Measurements from ENCODE around the gene KDM3A. TPM values are rescaled to one million over a fixed set of nuclear protein-coding genes. Genes with fewer than 3 reads are reported as not detected.
A peak's percentile ranks its signal among the peaks of the same experiment; 100 is the strongest.

The KDM3A gene
- 10 to 100 TPM; 55.5 to 57.3 TPM for total RNA-seq

GRCh38 chr2:86440631-86441391 lies at the start of gene KDM3A:
Gene KDM3A (plus strand): TSS chr2:86441371. CDS start chr2:86442048, 677 bp downstream.
- Mint-ChIP-seq H3K4me1 (peaks cover 38% of the 10 kb centered on the region), H3K9me3 (peaks cover 16% of the 10 kb centered on the region), H3K27ac (peak within 1 kb of the TSS; percentile 100), H3K4me3 (peak within 1 kb of the TSS; percentile 94), H3K36me3 (peaks cover 46% of the 10 kb centered on the region), H3K27me3 (peaks cover 3% of the 10 kb centered on the region)
- DNase-seq, result peak; percentile 99

- Mint-ChIP-seq H3K9me3 (peaks cover 5% of the 10 kb centered on the region), H3K36me3 (peaks cover 4% of the 10 kb centered on the region), H3K27me3 (no peaks in the 10 kb centered on the region), H3K4me1 (peaks cover 11% of the 10 kb centered on the region), H3K27ac (peak overlapping the region; percentile 52), H3K4me3 (no peak overlapping the region)
- DNase-seq, result no peak
These were observed 48.2 kb upstream of the KDM3A start for GRCh38 chr2:86392873-86393518.

- H3K9me3 Mint-ChIP-seq, result peaks cover 5% of the 10 kb centered on the region
These were observed 47.4 kb upstream of the KDM3A start for GRCh38 chr2:86393521-86394491.

GRCh38 chr2:86396291-86396785 lies 44.8 kb upstream of the KDM3A start:
- Mint-ChIP-seq H3K36me3 (peaks cover 4% of the 10 kb centered on the region), H3K27ac (no peak overlapping the region), H3K4me1 (peaks cover 11% of the 10 kb centered on the region), H3K27me3 (peaks cover 4% of the 10 kb centered on the region), H3K9me3 (peaks cover 2% of the 10 kb centered on the region), H3K4me3 (no peak overlapping the region)
- DNase-seq, result no peak

More at GRCh38 chr2:86393521-86394491, 47.4 kb upstream of the KDM3A start:
- peaks cover 4% of the 10 kb centered on the region for H3K36me3 Mint-ChIP-seq
- peak overlapping the region; percentile 52 for H3K27ac Mint-ChIP-seq
- H3K27me3 Mint-ChIP-seq, result peaks cover 2% of the 10 kb centered on the region
- no peak for DNase-seq
- peaks cover 11% of the 10 kb centered on the region for H3K4me1 Mint-ChIP-seq
- peak overlapping the region; percentile 2 for H3K4me3 Mint-ChIP-seq

GRCh38 chr2:86397986-86398385 lies 43.2 kb upstream of the KDM3A start:
- no peaks in the 10 kb centered on the region for H3K9me3 Mint-ChIP-seq
- peaks cover 11% of the 10 kb centered on the region for H3K4me1 Mint-ChIP-seq
- no peak for DNase-seq
- H3K27ac Mint-ChIP-seq, result no peak overlapping the region
- no peaks in the 10 kb centered on the region for H3K36me3 Mint-ChIP-seq
- H3K27me3 Mint-ChIP-seq, result peaks cover 4% of the 10 kb centered on the region
- H3K4me3 Mint-ChIP-seq, result no peak overlapping the region

- H3K9me3 Mint-ChIP-seq, result no peaks in the 10 kb centered on the region
- no peak for DNase-seq
- peaks cover 4% of the 10 kb centered on the region for H3K27me3 Mint-ChIP-seq
- no peak overlapping the region for H3K27ac Mint-ChIP-seq
- H3K4me3 Mint-ChIP-seq, result no peak overlapping the region
- H3K36me3 Mint-ChIP-seq, result no peaks in the 10 kb centered on the region
- H3K4me1 Mint-ChIP-seq, result peaks cover 5% of the 10 kb centered on the region
These were observed 42.4 kb upstream of the KDM3A start for GRCh38 chr2:86398500-86399474.

- DNase-seq, result no peak
- Mint-ChIP-seq H3K4me3 (no peak overlapping the region), H3K36me3 (no peaks in the 10 kb centered on the region), H3K9me3 (no peaks in the 10 kb centered on the region), H3K27ac (no peak overlapping the region), H3K27me3 (peaks cover 4% of the 10 kb centered on the region), H3K4me1 (no peaks in the 10 kb centered on the region)
These were observed 40.9 kb upstream of the KDM3A start for GRCh38 chr2:86400321-86400720.

GRCh38 chr2:86410581-86410980 lies 30.6 kb upstream of the KDM3A start:
- Mint-ChIP-seq H3K36me3 (no peaks in the 10 kb centered on the region), H3K4me1 (peaks cover 2% of the 10 kb centered on the region), H3K9me3 (peaks cover 4% of the 10 kb centered on the region), H3K4me3 (no peak overlapping the region), H3K27me3 (peaks cover 23% of the 10 kb centered on the region), H3K27ac (no peak overlapping the region)
- no peak for DNase-seq

- H3K4me3 Mint-ChIP-seq, result no peak overlapping the region
- no peak for DNase-seq
- H3K9me3 Mint-ChIP-seq, result peaks cover 4% of the 10 kb centered on the region
- peaks cover 2% of the 10 kb centered on the region for H3K4me1 Mint-ChIP-seq
- no peak overlapping the region for H3K27ac Mint-ChIP-seq
- H3K36me3 Mint-ChIP-seq, result no peaks in the 10 kb centered on the region
- H3K27me3 Mint-ChIP-seq, result peaks cover 23% of the 10 kb centered on the region
These were observed 29.8 kb upstream of the KDM3A start for GRCh38 chr2:86411396-86411795.

GRCh38 chr2:86412007-86412406 lies 29.2 kb upstream of the KDM3A start:
- no peak overlapping the region for H3K4me3 Mint-ChIP-seq
- H3K9me3 Mint-ChIP-seq, result peaks cover 4% of the 10 kb centered on the region
- H3K36me3 Mint-ChIP-seq, result no peaks in the 10 kb centered on the region
- peaks cover 2% of the 10 kb centered on the region for H3K4me1 Mint-ChIP-seq
- DNase-seq, result no peak
- no peak overlapping the region for H3K27ac Mint-ChIP-seq
- peaks cover 23% of the 10 kb centered on the region for H3K27me3 Mint-ChIP-seq

- DNase-seq, result no peak
- Mint-ChIP-seq H3K27me3 (peaks cover 23% of the 10 kb centered on the region), H3K27ac (no peak overlapping the region), H3K36me3 (no peaks in the 10 kb centered on the region), H3K4me3 (no peak overlapping the region), H3K4me1 (no peaks in the 10 kb centered on the region), H3K9me3 (peaks cover 4% of the 10 kb centered on the region)
These were observed 27.7 kb upstream of the KDM3A start for GRCh38 chr2:86413296-86414094.

GRCh38 chr2:86414996-86415395 lies 26.2 kb upstream of the KDM3A start:
- Mint-ChIP-seq H3K9me3 (peaks cover 4% of the 10 kb centered on the region), H3K4me3 (no peak overlapping the region), H3K4me1 (no peaks in the 10 kb centered on the region), H3K27ac (no peak overlapping the region), H3K36me3 (no peaks in the 10 kb centered on the region), H3K27me3 (peaks cover 23% of the 10 kb centered on the region)
- no peak for DNase-seq

GRCh38 chr2:86416146-86416545 lies 25.0 kb upstream of the KDM3A start:
- Mint-ChIP-seq H3K4me3 (no peak overlapping the region), H3K4me1 (no peaks in the 10 kb centered on the region), H3K27me3 (peaks cover 23% of the 10 kb centered on the region), H3K27ac (no peak overlapping the region), H3K36me3 (peaks cover 3% of the 10 kb centered on the region), H3K9me3 (peaks cover 3% of the 10 kb centered on the region)
- no peak for DNase-seq
